HepG2 (cell line): ENCODE results near the gene NOL4L. TPM values are rescaled to one million over a fixed set of nuclear protein-coding genes. Genes with fewer than 3 reads are reported as not detected.
A peak's percentile ranks its signal among the peaks of the same experiment; 100 is the strongest.

Experiments used
- DMAP1 ChIP-seq: IDR thresholded peaks from 2 replicates; pipeline ENCODE4 v1.6.1; 2016
- ERF ChIP-seq: IDR thresholded peaks from 2 replicates; pipeline ENCODE4 v1.6.1; 2018; ENCODE audit warnings: missing biosample characterization, missing genetic modification reagents
- FOXC1 ChIP-seq: sonication (generic); formaldehyde crosslinking; IDR thresholded peaks from 2 replicates; pipeline ENCODE4 v1.8.0; 2022; ENCODE audit warnings: mild to moderate bottlenecking, missing genetic modification reagents, borderline replicate concordance
- KDM6A ChIP-seq: IDR thresholded peaks from 2 replicates; pipeline ENCODE4 v1.6.1; 2016; ENCODE audit warnings: low read depth
- NFATC3 ChIP-seq: sonication (generic); formaldehyde crosslinking; IDR thresholded peaks from 2 replicates; pipeline ENCODE4 v1.5.1; 2020; ENCODE audit warnings: mild to moderate bottlenecking, missing genetic modification reagents
- NFIC ChIP-seq: IDR thresholded peaks from 2 replicates; pipeline ENCODE4 v1.6.1; 2012; ENCODE audit warnings: mild to moderate bottlenecking, low read length, inconsistent platforms
- POGZ ChIP-seq: sonication (generic); formaldehyde crosslinking; IDR thresholded peaks from 2 replicates; pipeline ENCODE4 v1.4.0; 2020; ENCODE audit warnings: mild to moderate bottlenecking, missing genetic modification reagents
- RARA ChIP-seq: IDR thresholded peaks from 2 replicates; pipeline ENCODE4 v1.6.1; 2016; ENCODE audit warnings: missing genetic modification reagents, missing compliant biosample characterization
- RFXAP ChIP-seq: sonication (generic); formaldehyde crosslinking; IDR thresholded peaks from 2 replicates; pipeline ENCODE4 v1.4.0; 2020; ENCODE audit warnings: missing genetic modification reagents, borderline replicate concordance
- SRSF9 ChIP-seq: fragments of 200-400 bp; formaldehyde crosslinking; IDR thresholded peaks from 2 replicates; pipeline ENCODE4 v1.6.1; 2018; ENCODE audit warnings: borderline replicate concordance, mild to moderate bottlenecking, low read depth, low read length; ENCODE audit not compliant: insufficient read depth, poor library complexity, severe bottlenecking
- ZBTB21 ChIP-seq: sonication (generic); formaldehyde crosslinking; IDR thresholded peaks from 2 replicates; pipeline ENCODE4 v1.4.0; 2020; ENCODE audit warnings: missing genetic modification reagents
- ZBTB7B ChIP-seq: sonication (generic); formaldehyde crosslinking; IDR thresholded peaks from 2 replicates; pipeline ENCODE4 v1.4.0; 2020; ENCODE audit warnings: missing genetic modification reagents
- ZNF468 ChIP-seq: sonication (generic); formaldehyde crosslinking; IDR thresholded peaks from 2 replicates; pipeline ENCODE4 v1.8.0; 2022; ENCODE audit warnings: mild to moderate bottlenecking, moderate library complexity, missing genetic modification reagents
- polyA plus RNA-seq, 8 experiments: library from polyadenylated mRNA; depleted of rRNA in 3 of 8; stranded (reverse) in 7 of 8; unstranded in 1 of 8; fragments of >200 nt; fragmentation: Illumina TruSeq in 4 of 8; extraction: Trizol in 4 of 8; gene quantifications; 2 replicates each; pipeline versions ENCODE4 v1.2.1 to v1.2.3, GENCODE V29; 2011 to 2016; ENCODE audit warnings: low read depth in 4 of 8, missing spikeins in 1 of 8, mixed read lengths in 1 of 8; ENCODE audit not compliant: insufficient read depth in 1 of 8
- total RNA-seq, 5 experiments: library from RNA; depleted of rRNA; stranded (reverse); fragments of >200 nt; fragmentation: Illumina TruSeq; extraction: Trizol; gene quantifications; 2 replicates each; pipeline ENCODE4 v1.2.3, GENCODE V29; 2016; ENCODE audit warnings: low read depth in 1 of 5
- TF ChIP-seq, protein P1 (sequence below): IDR thresholded peaks from 2 replicates; pipeline ENCODE4 v1.6.1; 2016; ENCODE audit warnings: low read depth, borderline replicate concordance
- TF ChIP-seq, protein P2 (sequence below): sonication (generic); formaldehyde crosslinking; IDR thresholded peaks from 2 replicates; pipeline ENCODE4 v1.8.1; 2022; ENCODE audit warnings: low read depth, mild to moderate bottlenecking, missing genetic modification reagents
- TF ChIP-seq, protein P3 (sequence below): sonication (generic); formaldehyde crosslinking; IDR thresholded peaks from 2 replicates; pipeline ENCODE4 v1.8.1; 2023; ENCODE audit warnings: missing genetic modification reagents, inconsistent platforms, borderline replicate concordance
- TF ChIP-seq, protein P4 (sequence below): IDR thresholded peaks from 2 replicates; pipeline ENCODE4 v1.6.1; 2016; ENCODE audit warnings: low read depth, missing genetic modification reagents, missing compliant biosample characterization
- TF ChIP-seq, protein P5 (sequence below): sonication (generic); formaldehyde crosslinking; IDR thresholded peaks from 2 replicates; pipeline ENCODE4 v1.5.0; 2020; ENCODE audit warnings: missing genetic modification reagents

Gene NOL4L
- total and polyA plus RNA-seq, 2 of the 13 experiments (the other 11 are each of a cell fraction or from before 2014, with no cell fraction given): 16.6 to 35.4 TPM

DNA sequence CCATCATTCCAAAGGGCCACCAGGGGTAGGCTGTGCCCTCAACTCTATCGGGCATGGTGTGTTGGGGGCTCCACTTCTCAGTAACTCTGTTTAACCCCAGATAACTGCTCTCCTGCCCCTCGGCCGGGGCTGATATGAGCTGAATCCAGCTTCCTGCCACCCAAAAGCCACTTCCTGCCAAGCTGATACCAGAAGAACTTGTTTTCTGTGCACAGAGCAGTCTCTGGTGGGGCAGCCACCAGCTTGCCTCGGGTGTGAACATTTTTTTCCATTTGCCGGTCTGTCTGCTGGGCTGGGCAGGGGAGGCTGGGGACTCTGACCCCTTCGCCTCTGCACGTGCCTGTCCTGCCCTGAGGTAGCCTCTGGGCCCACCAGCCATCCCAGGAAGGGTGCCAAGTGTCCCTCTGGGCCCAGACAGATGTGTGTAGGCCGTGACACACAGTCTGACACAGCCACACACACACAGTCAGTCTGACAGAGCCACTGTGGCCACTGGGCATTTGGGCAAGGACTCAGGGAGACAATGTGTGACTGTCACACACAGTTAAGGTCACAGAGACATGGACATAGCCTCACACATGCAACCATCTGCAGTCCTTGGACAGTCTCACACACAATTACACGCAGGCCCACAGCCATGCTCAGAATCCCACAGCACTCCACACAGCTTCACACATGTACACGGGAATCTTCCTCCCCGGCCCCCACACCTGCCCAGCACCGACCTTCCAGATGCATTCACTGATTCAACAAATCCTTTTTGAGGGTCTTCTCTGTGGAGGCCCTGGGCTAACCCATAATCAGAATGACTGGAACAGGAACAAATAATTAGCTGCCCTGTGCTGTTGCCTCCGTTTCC, 45.1 kb downstream of the NOL4L start (continued):
- TF ChIP-seq ERF (peak; percentile 89), SRSF9 (no peak), NFIC (no peak), FOXC1 (CRISPR knock-in tag) (peak; percentile 93), ZNF468 (CRISPR knock-in tag) (peak; percentile 29; the same call in 1 of the 2 replicates), ZBTB7B (CRISPR knock-in tag) (peak; percentile 97), NFATC3 (CRISPR knock-in tag) (no peak), DMAP1 (CRISPR knock-in tag) (0 out of 2 replicates have a peak, but pooled peaks have one; percentile 61), RFXAP (CRISPR knock-in tag) (peak; percentile 70; the same call in 1 of the 2 replicates), POGZ (peak; percentile 68; the same call in 1 of the 2 replicates), ZBTB21 (CRISPR knock-in tag) (no peak), RARA (CRISPR knock-in tag) (peak; percentile 95), KDM6A (peak; percentile 76)
- TF ChIP-seq, protein P1, sequence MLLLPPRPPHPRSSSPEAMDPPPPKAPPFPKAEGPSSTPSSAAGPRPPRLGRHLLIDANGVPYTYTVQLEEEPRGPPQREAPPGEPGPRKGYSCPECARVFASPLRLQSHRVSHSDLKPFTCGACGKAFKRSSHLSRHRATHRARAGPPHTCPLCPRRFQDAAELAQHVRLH (CRISPR knock-in tag): peak; percentile 98; the same call in 1 of the 2 replicates
- TF ChIP-seq, protein P2, sequence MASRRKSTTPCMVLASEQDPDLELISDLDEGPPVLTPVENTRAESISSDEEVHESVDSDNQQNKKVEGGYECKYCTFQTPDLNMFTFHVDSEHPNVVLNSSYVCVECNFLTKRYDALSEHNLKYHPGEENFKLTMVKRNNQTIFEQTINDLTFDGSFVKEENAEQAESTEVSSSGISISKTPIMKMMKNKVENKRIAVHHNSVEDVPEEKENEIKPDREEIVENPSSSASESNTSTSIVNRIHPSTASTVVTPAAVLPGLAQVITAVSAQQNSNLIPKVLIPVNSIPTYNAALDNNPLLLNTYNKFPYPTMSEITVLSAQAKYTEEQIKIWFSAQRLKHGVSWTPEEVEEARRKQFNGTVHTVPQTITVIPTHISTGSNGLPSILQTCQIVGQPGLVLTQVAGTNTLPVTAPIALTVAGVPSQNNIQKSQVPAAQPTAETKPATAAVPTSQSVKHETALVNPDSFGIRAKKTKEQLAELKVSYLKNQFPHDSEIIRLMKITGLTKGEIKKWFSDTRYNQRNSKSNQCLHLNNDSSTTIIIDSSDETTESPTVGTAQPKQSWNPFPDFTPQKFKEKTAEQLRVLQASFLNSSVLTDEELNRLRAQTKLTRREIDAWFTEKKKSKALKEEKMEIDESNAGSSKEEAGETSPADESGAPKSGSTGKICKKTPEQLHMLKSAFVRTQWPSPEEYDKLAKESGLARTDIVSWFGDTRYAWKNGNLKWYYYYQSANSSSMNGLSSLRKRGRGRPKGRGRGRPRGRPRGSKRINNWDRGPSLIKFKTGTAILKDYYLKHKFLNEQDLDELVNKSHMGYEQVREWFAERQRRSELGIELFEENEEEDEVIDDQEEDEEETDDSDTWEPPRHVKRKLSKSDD: peak; percentile 92; the same call in 1 of the 2 replicates
- TF ChIP-seq, protein P3, sequence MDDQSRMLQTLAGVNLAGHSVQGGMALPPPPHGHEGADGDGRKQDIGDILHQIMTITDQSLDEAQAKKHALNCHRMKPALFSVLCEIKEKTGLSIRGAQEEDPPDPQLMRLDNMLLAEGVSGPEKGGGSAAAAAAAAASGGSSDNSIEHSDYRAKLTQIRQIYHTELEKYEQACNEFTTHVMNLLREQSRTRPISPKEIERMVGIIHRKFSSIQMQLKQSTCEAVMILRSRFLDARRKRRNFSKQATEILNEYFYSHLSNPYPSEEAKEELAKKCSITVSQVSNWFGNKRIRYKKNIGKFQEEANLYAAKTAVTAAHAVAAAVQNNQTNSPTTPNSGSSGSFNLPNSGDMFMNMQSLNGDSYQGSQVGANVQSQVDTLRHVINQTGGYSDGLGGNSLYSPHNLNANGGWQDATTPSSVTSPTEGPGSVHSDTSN: no peak
- TF ChIP-seq, protein P4, sequence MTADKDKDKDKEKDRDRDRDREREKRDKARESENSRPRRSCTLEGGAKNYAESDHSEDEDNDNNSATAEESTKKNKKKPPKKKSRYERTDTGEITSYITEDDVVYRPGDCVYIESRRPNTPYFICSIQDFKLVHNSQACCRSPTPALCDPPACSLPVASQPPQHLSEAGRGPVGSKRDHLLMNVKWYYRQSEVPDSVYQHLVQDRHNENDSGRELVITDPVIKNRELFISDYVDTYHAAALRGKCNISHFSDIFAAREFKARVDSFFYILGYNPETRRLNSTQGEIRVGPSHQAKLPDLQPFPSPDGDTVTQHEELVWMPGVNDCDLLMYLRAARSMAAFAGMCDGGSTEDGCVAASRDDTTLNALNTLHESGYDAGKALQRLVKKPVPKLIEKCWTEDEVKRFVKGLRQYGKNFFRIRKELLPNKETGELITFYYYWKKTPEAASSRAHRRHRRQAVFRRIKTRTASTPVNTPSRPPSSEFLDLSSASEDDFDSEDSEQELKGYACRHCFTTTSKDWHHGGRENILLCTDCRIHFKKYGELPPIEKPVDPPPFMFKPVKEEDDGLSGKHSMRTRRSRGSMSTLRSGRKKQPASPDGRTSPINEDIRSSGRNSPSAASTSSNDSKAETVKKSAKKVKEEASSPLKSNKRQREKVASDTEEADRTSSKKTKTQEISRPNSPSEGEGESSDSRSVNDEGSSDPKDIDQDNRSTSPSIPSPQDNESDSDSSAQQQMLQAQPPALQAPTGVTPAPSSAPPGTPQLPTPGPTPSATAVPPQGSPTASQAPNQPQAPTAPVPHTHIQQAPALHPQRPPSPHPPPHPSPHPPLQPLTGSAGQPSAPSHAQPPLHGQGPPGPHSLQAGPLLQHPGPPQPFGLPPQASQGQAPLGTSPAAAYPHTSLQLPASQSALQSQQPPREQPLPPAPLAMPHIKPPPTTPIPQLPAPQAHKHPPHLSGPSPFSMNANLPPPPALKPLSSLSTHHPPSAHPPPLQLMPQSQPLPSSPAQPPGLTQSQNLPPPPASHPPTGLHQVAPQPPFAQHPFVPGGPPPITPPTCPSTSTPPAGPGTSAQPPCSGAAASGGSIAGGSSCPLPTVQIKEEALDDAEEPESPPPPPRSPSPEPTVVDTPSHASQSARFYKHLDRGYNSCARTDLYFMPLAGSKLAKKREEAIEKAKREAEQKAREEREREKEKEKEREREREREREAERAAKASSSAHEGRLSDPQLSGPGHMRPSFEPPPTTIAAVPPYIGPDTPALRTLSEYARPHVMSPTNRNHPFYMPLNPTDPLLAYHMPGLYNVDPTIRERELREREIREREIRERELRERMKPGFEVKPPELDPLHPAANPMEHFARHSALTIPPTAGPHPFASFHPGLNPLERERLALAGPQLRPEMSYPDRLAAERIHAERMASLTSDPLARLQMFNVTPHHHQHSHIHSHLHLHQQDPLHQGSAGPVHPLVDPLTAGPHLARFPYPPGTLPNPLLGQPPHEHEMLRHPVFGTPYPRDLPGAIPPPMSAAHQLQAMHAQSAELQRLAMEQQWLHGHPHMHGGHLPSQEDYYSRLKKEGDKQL: peak; percentile 69; the same call in 1 of the 2 replicates
- TF ChIP-seq, protein P5, sequence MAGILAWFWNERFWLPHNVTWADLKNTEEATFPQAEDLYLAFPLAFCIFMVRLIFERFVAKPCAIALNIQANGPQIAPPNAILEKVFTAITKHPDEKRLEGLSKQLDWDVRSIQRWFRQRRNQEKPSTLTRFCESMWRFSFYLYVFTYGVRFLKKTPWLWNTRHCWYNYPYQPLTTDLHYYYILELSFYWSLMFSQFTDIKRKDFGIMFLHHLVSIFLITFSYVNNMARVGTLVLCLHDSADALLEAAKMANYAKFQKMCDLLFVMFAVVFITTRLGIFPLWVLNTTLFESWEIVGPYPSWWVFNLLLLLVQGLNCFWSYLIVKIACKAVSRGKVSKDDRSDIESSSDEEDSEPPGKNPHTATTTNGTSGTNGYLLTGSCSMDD: no peak
